ENCODE results near the gene LHX6. TPM values are rescaled to one million over a fixed set of nuclear protein-coding genes. Genes with fewer than 3 reads are reported as not detected.

LHX6 gene
- total RNA-seq, 1 donor from 2014 or later: 2.1 TPM

GRCh38 chr9:122207096-122207495 is 21.7 kb downstream of the LHX6 start:
- Histone ChIP-seq H3K9ac (ENCODE audit: low read depth in 1 of 3, low read length in 3 of 3) (no peak overlapping the region), H3K9me3 (ENCODE audit: control insufficient read depth in 3 of 3, low read length in 3 of 3) (no peaks in the 10 kb centered on the region), H3K4me3 (ENCODE audit: low read length in 3 of 3) (no peak overlapping the region), H3K4me1 (ENCODE audit: control insufficient read depth in 3 of 3, insufficient read depth in 3 of 3, low read length in 3 of 3) (no peaks in the 10 kb centered on the region), H3K36me3 (ENCODE audit: control insufficient read depth in 3 of 3, insufficient read depth in 3 of 3, low read length in 3 of 3) (no peaks in the 10 kb centered on the region), H3K27me3 (ENCODE audit: control insufficient read depth in 3 of 3, insufficient read depth in 3 of 3, low read length in 3 of 3) (peaks cover 6 to 19% (median 10%) of the 10 kb centered on the region in 3 donors), H3K27ac (ENCODE audit: low read depth, low read length) (no peak overlapping the region)

- Histone ChIP-seq H3K27ac (ENCODE audit: low read depth, low read length) (no peak overlapping the region), H3K4me1 (ENCODE audit: control insufficient read depth in 3 of 3, insufficient read depth in 3 of 3, low read length in 3 of 3) (no peaks in the 10 kb centered on the region), H3K27me3 (ENCODE audit: control insufficient read depth in 3 of 3, insufficient read depth in 3 of 3, low read length in 3 of 3) (peaks cover under 1 to 12% (median 10%) of the 10 kb centered on the region in 3 donors), H3K9me3 (ENCODE audit: control insufficient read depth in 3 of 3, low read length in 3 of 3) (no peaks in the 10 kb centered on the region), H3K36me3 (ENCODE audit: control insufficient read depth in 3 of 3, insufficient read depth in 3 of 3, low read length in 3 of 3) (no peaks in the 10 kb centered on the region), H3K4me3 (ENCODE audit: low read length in 3 of 3) (no peak overlapping the region), H3K9ac (ENCODE audit: low read depth in 1 of 3, low read length in 3 of 3) (no peak overlapping the region)
These were observed 22.4 kb downstream of the LHX6 start for GRCh38 chr9:122206118-122207046.

- H3K27ac ChIP-seq (ENCODE audit: low read depth, low read length): no peak overlapping the region
- no peak overlapping the region for H3K4me3 ChIP-seq (ENCODE audit: low read length in 3 of 3)
- H3K27me3 ChIP-seq (ENCODE audit: control insufficient read depth in 3 of 3, insufficient read depth in 3 of 3, low read length in 3 of 3): peaks cover 0 to 10% (median 5%) of the 10 kb centered on the region in 3 donors
- H3K9me3 ChIP-seq (ENCODE audit: control insufficient read depth in 3 of 3, low read length in 3 of 3): no peaks in the 10 kb centered on the region
- no peaks in the 10 kb centered on the region for H3K36me3 ChIP-seq (ENCODE audit: control insufficient read depth in 3 of 3, insufficient read depth in 3 of 3, low read length in 3 of 3)
- no peaks in the 10 kb centered on the region for H3K4me1 ChIP-seq (ENCODE audit: control insufficient read depth in 3 of 3, insufficient read depth in 3 of 3, low read length in 3 of 3)
- H3K9ac ChIP-seq (ENCODE audit: low read depth in 1 of 3, low read length in 3 of 3): no peak overlapping the region
These were observed 23.6 kb downstream of the LHX6 start for GRCh38 chr9:122205176-122205575.

- Histone ChIP-seq H3K9me3 (ENCODE audit: control insufficient read depth in 3 of 3, low read length in 3 of 3) (no peaks in the 10 kb centered on the region), H3K9ac (ENCODE audit: low read depth in 1 of 3, low read length in 3 of 3) (no peak overlapping the region), H3K36me3 (ENCODE audit: control insufficient read depth in 3 of 3, insufficient read depth in 3 of 3, low read length in 3 of 3) (no peaks in the 10 kb centered on the region), H3K4me1 (ENCODE audit: control insufficient read depth in 3 of 3, insufficient read depth in 3 of 3, low read length in 3 of 3) (no peaks in the 10 kb centered on the region), H3K27ac (ENCODE audit: low read depth, low read length) (no peak overlapping the region), H3K27me3 (ENCODE audit: control insufficient read depth in 3 of 3, insufficient read depth in 3 of 3, low read length in 3 of 3) (peaks cover 0 to 10% (median 1%) of the 10 kb centered on the region in 3 donors), H3K4me3 (ENCODE audit: low read length in 3 of 3) (no peak overlapping the region)
These were observed 24.3 kb downstream of the LHX6 start for GRCh38 chr9:122204491-122204890.

GRCh38 chr9:122204055-122204454 is 24.7 kb downstream of the LHX6 start:
- Histone ChIP-seq H3K4me1 (ENCODE audit: control insufficient read depth in 3 of 3, insufficient read depth in 3 of 3, low read length in 3 of 3) (no peaks in the 10 kb centered on the region), H3K9ac (ENCODE audit: low read depth in 1 of 3, low read length in 3 of 3) (no peak overlapping the region), H3K9me3 (ENCODE audit: control insufficient read depth in 3 of 3, low read length in 3 of 3) (no peaks in the 10 kb centered on the region), H3K27ac (ENCODE audit: low read depth, low read length) (no peak overlapping the region), H3K36me3 (ENCODE audit: control insufficient read depth in 3 of 3, insufficient read depth in 3 of 3, low read length in 3 of 3) (no peaks in the 10 kb centered on the region), H3K4me3 (ENCODE audit: low read length in 3 of 3) (no peak overlapping the region), H3K27me3 (ENCODE audit: control insufficient read depth in 3 of 3, insufficient read depth in 3 of 3, low read length in 3 of 3) (peaks cover 0 to 10% (median 0%) of the 10 kb centered on the region in 3 donors)

GRCh38 chr9:122202111-122202510 is 26.6 kb downstream of the LHX6 start:
- Histone ChIP-seq H3K4me3 (ENCODE audit: low read length in 3 of 3) (no peak overlapping the region), H3K36me3 (ENCODE audit: control insufficient read depth in 3 of 3, insufficient read depth in 3 of 3, low read length in 3 of 3) (no peaks in the 10 kb centered on the region), H3K27me3 (ENCODE audit: control insufficient read depth in 3 of 3, insufficient read depth in 3 of 3, low read length in 3 of 3) (peaks cover 5 to 14% (median 9%) of the 10 kb centered on the region in 3 donors), H3K27ac (ENCODE audit: low read depth, low read length) (no peak overlapping the region), H3K9me3 (ENCODE audit: control insufficient read depth in 3 of 3, low read length in 3 of 3) (no peaks in the 10 kb centered on the region), H3K9ac (ENCODE audit: low read depth in 1 of 3, low read length in 3 of 3) (no peak overlapping the region), H3K4me1 (ENCODE audit: control insufficient read depth in 3 of 3, insufficient read depth in 3 of 3, low read length in 3 of 3) (no peaks in the 10 kb centered on the region)

GRCh38 chr9:122201641-122202040 is 27.1 kb downstream of the LHX6 start:
- no peak overlapping the region for H3K27ac ChIP-seq (ENCODE audit: low read depth, low read length)
- H3K36me3 ChIP-seq (ENCODE audit: control insufficient read depth in 3 of 3, insufficient read depth in 3 of 3, low read length in 3 of 3): no peaks in the 10 kb centered on the region
- no peaks in the 10 kb centered on the region for H3K9me3 ChIP-seq (ENCODE audit: control insufficient read depth in 3 of 3, low read length in 3 of 3)
- no peak overlapping the region for H3K9ac ChIP-seq (ENCODE audit: low read depth in 1 of 3, low read length in 3 of 3)
- peaks cover 5 to 10% (median 9%) of the 10 kb centered on the region in 3 donors for H3K27me3 ChIP-seq (ENCODE audit: control insufficient read depth in 3 of 3, insufficient read depth in 3 of 3, low read length in 3 of 3)
- H3K4me1 ChIP-seq (ENCODE audit: control insufficient read depth in 3 of 3, insufficient read depth in 3 of 3, low read length in 3 of 3): no peaks in the 10 kb centered on the region
- H3K4me3 ChIP-seq (ENCODE audit: low read length in 3 of 3): no peak overlapping the region

GRCh38 chr9:122200960-122201595 is 27.7 kb downstream of the LHX6 start:
- no peak overlapping the region for H3K9ac ChIP-seq (ENCODE audit: low read depth in 1 of 3, low read length in 3 of 3)

GRCh38 chr9:122197882-122198281 is 30.9 kb downstream of the LHX6 start:
- Histone ChIP-seq H3K4me3 (ENCODE audit: low read length in 3 of 3) (no peak overlapping the region), H3K27ac (ENCODE audit: low read depth, low read length) (no peak overlapping the region), H3K4me1 (ENCODE audit: control insufficient read depth in 3 of 3, insufficient read depth in 3 of 3, low read length in 3 of 3) (no peaks in the 10 kb centered on the region), H3K27me3 (ENCODE audit: control insufficient read depth in 3 of 3, insufficient read depth in 3 of 3, low read length in 3 of 3) (peaks cover 5 to 12% (median 9%) of the 10 kb centered on the region in 3 donors), H3K9ac (ENCODE audit: low read depth in 1 of 3, low read length in 3 of 3) (no peak overlapping the region), H3K9me3 (ENCODE audit: control insufficient read depth in 3 of 3, low read length in 3 of 3) (no peaks in the 10 kb centered on the region), H3K36me3 (ENCODE audit: control insufficient read depth in 3 of 3, insufficient read depth in 3 of 3, low read length in 3 of 3) (no peaks in the 10 kb centered on the region)

More at GRCh38 chr9:122200960-122201595, 27.7 kb downstream of the LHX6 start:
- Histone ChIP-seq H3K36me3 (ENCODE audit: control insufficient read depth in 3 of 3, insufficient read depth in 3 of 3, low read length in 3 of 3) (no peaks in the 10 kb centered on the region), H3K27me3 (ENCODE audit: control insufficient read depth in 3 of 3, insufficient read depth in 3 of 3, low read length in 3 of 3) (peaks cover 5 to 9% (median 9%) of the 10 kb centered on the region in 3 donors), H3K27ac (ENCODE audit: low read depth, low read length) (no peak overlapping the region), H3K4me1 (ENCODE audit: control insufficient read depth in 3 of 3, insufficient read depth in 3 of 3, low read length in 3 of 3) (no peaks in the 10 kb centered on the region), H3K4me3 (ENCODE audit: low read length in 3 of 3) (no peak overlapping the region), H3K9me3 (ENCODE audit: control insufficient read depth in 3 of 3, low read length in 3 of 3) (no peaks in the 10 kb centered on the region)

GRCh38 chr9:122197426-122197825 is 31.3 kb downstream of the LHX6 start:
- Histone ChIP-seq H3K36me3 (ENCODE audit: control insufficient read depth in 3 of 3, insufficient read depth in 3 of 3, low read length in 3 of 3) (no peaks in the 10 kb centered on the region), H3K4me1 (ENCODE audit: control insufficient read depth in 3 of 3, insufficient read depth in 3 of 3, low read length in 3 of 3) (no peaks in the 10 kb centered on the region), H3K4me3 (ENCODE audit: low read length in 3 of 3) (no peak overlapping the region), H3K27me3 (ENCODE audit: control insufficient read depth in 3 of 3, insufficient read depth in 3 of 3, low read length in 3 of 3) (peaks cover 5 to 12% (median 12%) of the 10 kb centered on the region in 3 donors), H3K27ac (ENCODE audit: low read depth, low read length) (no peak overlapping the region), H3K9me3 (ENCODE audit: control insufficient read depth in 3 of 3, low read length in 3 of 3) (no peaks in the 10 kb centered on the region), H3K9ac (ENCODE audit: low read depth in 1 of 3, low read length in 3 of 3) (no peak overlapping the region)

Data from skeletal muscle tissue (tissue), 4 donors.